ENCODE data around the gene MAN1C1. TPM values are rescaled to one million over a fixed set of nuclear protein-coding genes. Genes with fewer than 3 reads are reported as not detected.
A peak's percentile ranks its signal among the peaks of the same experiment; 100 is the strongest.

The MAN1C1 gene
- total RNA-seq, 2 donors from 2014 or later = 2.2 to 4.3 TPM

DNA sequence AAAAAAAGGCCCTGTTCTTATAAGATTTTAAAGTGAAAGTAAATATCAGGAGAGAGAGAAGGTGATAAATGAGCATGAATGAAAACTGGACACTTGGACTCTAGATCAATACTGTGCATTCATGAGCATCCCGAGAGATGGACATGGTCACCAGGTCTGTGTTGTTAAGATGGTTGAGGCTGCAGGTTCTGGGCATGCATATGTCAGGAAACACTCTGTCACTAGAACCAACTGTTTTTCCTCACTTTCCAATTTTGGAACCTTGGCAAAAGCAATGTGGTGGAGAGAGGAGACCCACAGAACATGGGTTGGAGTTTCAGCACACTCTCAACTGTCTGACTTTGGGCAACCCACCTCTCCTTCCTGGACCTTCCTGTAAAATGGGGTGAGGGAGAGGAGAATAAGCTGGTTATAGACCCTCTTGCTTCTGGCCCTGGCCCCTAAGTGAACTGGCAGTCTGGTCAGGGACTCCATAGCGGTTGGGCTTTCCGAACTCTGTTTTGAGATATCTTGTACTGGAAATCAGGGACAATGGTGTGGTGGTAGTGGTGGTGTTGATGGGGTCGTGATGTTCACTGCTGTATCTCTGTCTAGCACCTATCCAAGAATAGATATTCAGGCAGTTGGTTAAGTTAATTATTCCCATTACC is 4.2 kb downstream of the MAN1C1 start:
- Mint-ChIP-seq H3K27me3 (ENCODE audit: insufficient read depth) (peaks cover 15% of the 10 kb centered on the region), H3K4me1 (peaks cover 9% of the 10 kb centered on the region), H3K9me3 (peaks cover under 1% of the 10 kb centered on the region), H3K27ac (no peak overlapping the region), H3K36me3 (ENCODE audit: low read depth) (no peaks in the 10 kb centered on the region), H3K4me3 (no peak overlapping the region)
- H3K4me1 ChIP-seq (ENCODE audit: control insufficient read depth, insufficient read depth, low read length) = no peaks in the 10 kb centered on the region
- WGBS, 2 experiments (ENCODE audit: insufficient coverage in 1 of 2, insufficient read length in 1 of 2) = 96 to 100% methylated on average over 3 to 4 of the region's 4 CpGs
- peaks cover 21% of the 10 kb centered on the region for H3K27me3 ChIP-seq (ENCODE audit: control insufficient read depth, insufficient read depth, low read length, poor library complexity, severe bottlenecking)
- H3K9ac ChIP-seq (ENCODE audit: extremely low read depth, low read length, poor library complexity, severe bottlenecking) = no peak overlapping the region
- H3K4me3 ChIP-seq (ENCODE audit: low read length) = no peak overlapping the region
- H3K9me3 ChIP-seq (ENCODE audit: control insufficient read depth, low read length) = no peaks in the 10 kb centered on the region
- TF ChIP-seq CTCF (conservative IDR thresholded peaks at IDR 0.05) = no peak
- H3K27ac ChIP-seq (ENCODE audit: low read depth, low read length) = no peak overlapping the region
- H3K36me3 ChIP-seq (ENCODE audit: control insufficient read depth, insufficient read depth, low read length) = no peaks in the 10 kb centered on the region
- DNase-seq = no peak

DNA sequence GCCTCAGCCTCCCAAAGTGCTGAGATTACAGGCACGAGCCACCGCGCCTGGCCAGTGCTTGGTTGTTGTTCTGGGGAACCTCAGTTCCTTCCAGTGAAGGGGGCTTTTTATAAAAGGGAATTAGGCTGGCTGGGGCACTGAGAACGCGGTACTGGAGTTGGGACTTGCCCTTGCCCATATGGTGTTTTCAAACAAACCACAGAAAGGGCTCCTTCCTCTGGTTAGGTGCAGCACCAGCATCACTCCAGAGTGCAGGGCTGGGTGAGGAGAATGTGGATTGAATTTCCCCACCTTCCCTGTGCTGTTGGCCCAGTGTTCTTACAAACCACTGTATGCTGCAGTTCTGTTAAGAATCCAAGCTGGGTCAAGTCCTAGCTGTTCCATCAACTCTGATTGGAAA is 5.3 kb downstream of the MAN1C1 start:
- Mint-ChIP-seq H3K9me3 (peaks cover 6% of the 10 kb centered on the region), H3K36me3 (ENCODE audit: low read depth) (no peaks in the 10 kb centered on the region), H3K27me3 (ENCODE audit: insufficient read depth) (peaks cover 13% of the 10 kb centered on the region), H3K4me1 (peaks cover 9% of the 10 kb centered on the region), H3K27ac (no peak overlapping the region), H3K4me3 (no peak overlapping the region)
- H3K9ac ChIP-seq (ENCODE audit: extremely low read depth, low read length, poor library complexity, severe bottlenecking) = no peak overlapping the region
- peaks cover 20% of the 10 kb centered on the region for H3K27me3 ChIP-seq (ENCODE audit: control insufficient read depth, insufficient read depth, low read length, poor library complexity, severe bottlenecking)
- TF ChIP-seq CTCF (conservative IDR thresholded peaks at IDR 0.05) = no peak
- H3K4me1 ChIP-seq (ENCODE audit: control insufficient read depth, insufficient read depth, low read length) = no peaks in the 10 kb centered on the region
- H3K36me3 ChIP-seq (ENCODE audit: control insufficient read depth, insufficient read depth, low read length) = no peaks in the 10 kb centered on the region
- H3K9me3 ChIP-seq (ENCODE audit: control insufficient read depth, low read length) = no peaks in the 10 kb centered on the region
- WGBS, 2 experiments (ENCODE audit: insufficient coverage in 1 of 2, insufficient read length in 1 of 2) = 95 to 97% methylated on average over 3 to 5 of the region's 5 CpGs
- no peak overlapping the region for H3K4me3 ChIP-seq (ENCODE audit: low read length)
- H3K27ac ChIP-seq (ENCODE audit: low read depth, low read length) = no peak overlapping the region
- no peak for DNase-seq

- no peaks in the 10 kb centered on the region for H3K36me3 Mint-ChIP-seq (ENCODE audit: low read depth)
- H3K4me1 ChIP-seq (ENCODE audit: control insufficient read depth, insufficient read depth, low read length) = no peaks in the 10 kb centered on the region
- WGBS, 2 experiments (ENCODE audit: insufficient coverage in 1 of 2, insufficient read length in 1 of 2) = 92 to 94% methylated on average over 5 to 6 of the region's 6 CpGs
- no peak overlapping the region for H3K27ac Mint-ChIP-seq
- no peaks in the 10 kb centered on the region for H3K36me3 ChIP-seq (ENCODE audit: control insufficient read depth, insufficient read depth, low read length)
- H3K27me3 ChIP-seq (ENCODE audit: control insufficient read depth, insufficient read depth, low read length, poor library complexity, severe bottlenecking) = peaks cover 15% of the 10 kb centered on the region
- H3K27me3 Mint-ChIP-seq (ENCODE audit: insufficient read depth) = peaks cover 13% of the 10 kb centered on the region
- no peak overlapping the region for H3K4me3 Mint-ChIP-seq
- H3K27ac ChIP-seq (ENCODE audit: low read depth, low read length) = no peak overlapping the region
- no peak for TF ChIP-seq CTCF (conservative IDR thresholded peaks at IDR 0.05)
- H3K9me3 ChIP-seq (ENCODE audit: control insufficient read depth, low read length) = no peaks in the 10 kb centered on the region
- no peak overlapping the region for H3K9ac ChIP-seq (ENCODE audit: extremely low read depth, low read length, poor library complexity, severe bottlenecking)
- peaks cover 9% of the 10 kb centered on the region for H3K4me1 Mint-ChIP-seq
- peak; percentile 31 for DNase-seq
- peaks cover 6% of the 10 kb centered on the region for H3K9me3 Mint-ChIP-seq
- H3K4me3 ChIP-seq (ENCODE audit: low read length) = no peak overlapping the region
Observed at GRCh38 chr1:25622531-25622930, 5.9 kb downstream of the MAN1C1 start.
